ENCODE results near the gene HRH1. TPM values are rescaled to one million over a fixed set of nuclear protein-coding genes. Genes with fewer than 3 reads are reported as not detected.

HRH1 gene
- total RNA-seq, 2 donors from 2014 or later: 1.1 to 4.7 TPM

GRCh38 chr3:11272906-11273574 lies 118.7 kb downstream of the HRH1 start:
- peaks cover 44% of the 10 kb centered on the region for H3K4me1 Mint-ChIP-seq
- no peaks in the 10 kb centered on the region for H3K27me3 Mint-ChIP-seq
- peaks cover 48% of the 10 kb centered on the region for H3K36me3 Mint-ChIP-seq (ENCODE audit: low read depth)
- peak overlapping the region; percentile 97 for H3K4me3 Mint-ChIP-seq
- peak overlapping the region; percentile 99 for H3K27ac Mint-ChIP-seq
- H3K9me3 Mint-ChIP-seq: peaks cover 5% of the 10 kb centered on the region
- ATAC-seq (replicated peaks): no peak

- peaks cover 5% of the 10 kb centered on the region for H3K9me3 Mint-ChIP-seq
- H3K36me3 Mint-ChIP-seq (ENCODE audit: low read depth): peaks cover 54% of the 10 kb centered on the region
- H3K27ac Mint-ChIP-seq: peak overlapping the region; percentile 99
- H3K27me3 Mint-ChIP-seq: no peaks in the 10 kb centered on the region
- ATAC-seq (replicated peaks): no peak
- peak overlapping the region; percentile 97 for H3K4me3 Mint-ChIP-seq
- peaks cover 49% of the 10 kb centered on the region for H3K4me1 Mint-ChIP-seq
Observed at GRCh38 chr3:11273891-11274291, 119.6 kb downstream of the HRH1 start.

GRCh38 chr3:11274566-11275142 lies 120.4 kb downstream of the HRH1 start:
- Mint-ChIP-seq H3K9me3 (peaks cover 5% of the 10 kb centered on the region), H3K4me1 (peaks cover 51% of the 10 kb centered on the region), H3K4me3 (peak overlapping the region; percentile 97), H3K36me3 (ENCODE audit: low read depth) (peaks cover 56% of the 10 kb centered on the region), H3K27ac (peak overlapping the region; percentile 99), H3K27me3 (no peaks in the 10 kb centered on the region)
- ATAC-seq (replicated peaks): no peak

- peaks cover 5% of the 10 kb centered on the region for H3K9me3 Mint-ChIP-seq
- ATAC-seq (replicated peaks): no peak
- H3K4me3 Mint-ChIP-seq: no peak overlapping the region
- no peak overlapping the region for H3K27ac Mint-ChIP-seq
- peaks cover 68% of the 10 kb centered on the region for H3K36me3 Mint-ChIP-seq (ENCODE audit: low read depth)
- peaks cover 51% of the 10 kb centered on the region for H3K4me1 Mint-ChIP-seq
- H3K27me3 Mint-ChIP-seq: no peaks in the 10 kb centered on the region
Observed at GRCh38 chr3:11275926-11276325, 121.6 kb downstream of the HRH1 start.

- peak overlapping the region; percentile 15 for H3K27ac Mint-ChIP-seq
- H3K27me3 Mint-ChIP-seq: no peaks in the 10 kb centered on the region
- peaks cover 78% of the 10 kb centered on the region for H3K36me3 Mint-ChIP-seq (ENCODE audit: low read depth)
- no peak overlapping the region for H3K4me3 Mint-ChIP-seq
- peaks cover 5% of the 10 kb centered on the region for H3K9me3 Mint-ChIP-seq
- ATAC-seq (replicated peaks): no peak
- H3K4me1 Mint-ChIP-seq: peaks cover 48% of the 10 kb centered on the region
Observed at GRCh38 chr3:11276901-11277300, 122.6 kb downstream of the HRH1 start.

- peaks cover 12% of the 10 kb centered on the region for H3K4me1 Mint-ChIP-seq
- peaks cover 81% of the 10 kb centered on the region for H3K36me3 Mint-ChIP-seq (ENCODE audit: low read depth)
- peak; percentile 65 for ATAC-seq (replicated peaks)
- H3K27ac Mint-ChIP-seq: peak overlapping the region; percentile 80
- H3K27me3 Mint-ChIP-seq: no peaks in the 10 kb centered on the region
- H3K4me3 Mint-ChIP-seq: no peak overlapping the region
- H3K9me3 Mint-ChIP-seq: no peaks in the 10 kb centered on the region
Observed at GRCh38 chr3:11282250-11283138, 128.2 kb downstream of the HRH1 start.

- H3K27me3 Mint-ChIP-seq: no peaks in the 10 kb centered on the region
- ATAC-seq (replicated peaks): no peak
Observed at GRCh38 chr3:11283139-11283475, 128.8 kb downstream of the HRH1 start.

GRCh38 chr3:11284011-11284410 lies 129.7 kb downstream of the HRH1 start:
- Mint-ChIP-seq H3K4me1 (peaks cover 12% of the 10 kb centered on the region), H3K36me3 (ENCODE audit: low read depth) (peaks cover 77% of the 10 kb centered on the region), H3K4me3 (no peak overlapping the region), H3K9me3 (no peaks in the 10 kb centered on the region), H3K27me3 (no peaks in the 10 kb centered on the region), H3K27ac (peak overlapping the region; percentile 62)
- ATAC-seq (replicated peaks): no peak

More at GRCh38 chr3:11283139-11283475, 128.8 kb downstream of the HRH1 start:
- no peaks in the 10 kb centered on the region for H3K9me3 Mint-ChIP-seq
- peaks cover 12% of the 10 kb centered on the region for H3K4me1 Mint-ChIP-seq
- H3K36me3 Mint-ChIP-seq (ENCODE audit: low read depth): peaks cover 83% of the 10 kb centered on the region
- no peak overlapping the region for H3K4me3 Mint-ChIP-seq
- H3K27ac Mint-ChIP-seq: peak overlapping the region; percentile 62

GRCh38 chr3:11285471-11285870 lies 131.2 kb downstream of the HRH1 start:
- H3K36me3 Mint-ChIP-seq (ENCODE audit: low read depth): peaks cover 78% of the 10 kb centered on the region
- no peak overlapping the region for H3K4me3 Mint-ChIP-seq
- ATAC-seq (replicated peaks): no peak
- peak overlapping the region; percentile 10 for H3K27ac Mint-ChIP-seq
- H3K9me3 Mint-ChIP-seq: no peaks in the 10 kb centered on the region
- H3K27me3 Mint-ChIP-seq: no peaks in the 10 kb centered on the region
- peaks cover 25% of the 10 kb centered on the region for H3K4me1 Mint-ChIP-seq

- Mint-ChIP-seq H3K4me1 (peaks cover 41% of the 10 kb centered on the region), H3K27me3 (no peaks in the 10 kb centered on the region), H3K36me3 (ENCODE audit: low read depth) (peaks cover 73% of the 10 kb centered on the region), H3K27ac (peak overlapping the region; percentile 8), H3K4me3 (no peak overlapping the region), H3K9me3 (no peaks in the 10 kb centered on the region)
- no peak for ATAC-seq (replicated peaks)
Observed at GRCh38 chr3:11287404-11287803, 133.1 kb downstream of the HRH1 start.

- H3K27ac Mint-ChIP-seq: peak overlapping the region; percentile 91
Observed at GRCh38 chr3:11288021-11288491, 133.8 kb downstream of the HRH1 start.

GRCh38 chr3:11288786-11289637 lies 134.7 kb downstream of the HRH1 start:
- Mint-ChIP-seq H3K4me1 (peaks cover 46% of the 10 kb centered on the region), H3K36me3 (ENCODE audit: low read depth) (peaks cover 57% of the 10 kb centered on the region), H3K4me3 (peak overlapping the region; percentile 70), H3K27ac (peak overlapping the region; percentile 91), H3K9me3 (no peaks in the 10 kb centered on the region), H3K27me3 (no peaks in the 10 kb centered on the region)
- ATAC-seq (replicated peaks): peak; percentile 60

More at GRCh38 chr3:11288021-11288491, 133.8 kb downstream of the HRH1 start:
- Mint-ChIP-seq H3K4me3 (peak overlapping the region; percentile 70), H3K27me3 (no peaks in the 10 kb centered on the region), H3K36me3 (ENCODE audit: low read depth) (peaks cover 66% of the 10 kb centered on the region), H3K9me3 (no peaks in the 10 kb centered on the region), H3K4me1 (peaks cover 46% of the 10 kb centered on the region)
- no peak for ATAC-seq (replicated peaks)

- no peaks in the 10 kb centered on the region for H3K9me3 Mint-ChIP-seq
- peaks cover 52% of the 10 kb centered on the region for H3K36me3 Mint-ChIP-seq (ENCODE audit: low read depth)
- H3K4me3 Mint-ChIP-seq: peak overlapping the region; percentile 70
- peak; percentile 62 for ATAC-seq (replicated peaks)
- peak overlapping the region; percentile 91 for H3K27ac Mint-ChIP-seq
- H3K4me1 Mint-ChIP-seq: peaks cover 46% of the 10 kb centered on the region
- H3K27me3 Mint-ChIP-seq: no peaks in the 10 kb centered on the region
Observed at GRCh38 chr3:11289864-11290263, 135.6 kb downstream of the HRH1 start.

Data from activated T-helper 17 cell treated with anti-CD3 and anti-CD28 coated beads, Interleukin-2, amount 50 U/mL, for 72 hours (primary cell).